PC-3 (cell line): ENCODE measurements around the gene TSTD2. TPM values are rescaled to one million over a fixed set of nuclear protein-coding genes. Genes with fewer than 3 reads are reported as not detected.

Experiments
- ATAC-seq: fragments of 200-7000 bp; cut with Tn5 transposase; 2 replicates; pipeline ENCODE4 v1.9.1; 2020; ENCODE audit warnings: mild to moderate bottlenecking, moderate library complexity
- BruUV-seq: library from RNA; stranded (reverse); fragments of 400-500 nt; replicated peaks from 2 replicates; lab custom pipeline; 2021; lab: Mats Ljungman, UMichigan
- CTCF ChIA-PET: fragments of 300-600 bp; sonication (Branson Sonifier 250); formaldehyde crosslinking; loops from one replicate; lab custom pipeline; 2022; ENCODE audit warnings: antibody characterized with exemption; lab: Charles Lee
- POLR2A ChIA-PET: fragments of 300-600 bp; sonication (Branson Sonifier 250); formaldehyde crosslinking; loops from one replicate; lab custom pipeline; 2022; ENCODE audit warnings: antibody characterized with exemption; ENCODE audit not compliant: unreplicated experiment; lab: Charles Lee
- DNase-seq: peaks from one replicate; pipeline ENCODE4 v3.0.0-alpha.2; 2015
- H2AFZ ChIP-seq: fragments of 300-600 bp; sonication (generic); 2 replicates; pipeline ENCODE4 v1.6.0; 2016; ENCODE audit warnings: antibody characterized with exemption, low read length
- H3F3A ChIP-seq: fragments of 300-600 bp; sonication (generic); one replicate; pipeline ENCODE4 v1.6.0; 2017; ENCODE audit warnings: antibody characterized with exemption, low read length, control low read depth, mild to moderate bottlenecking; ENCODE audit not compliant: unreplicated experiment
- H3K27ac ChIP-seq: fragments of 300-600 bp; sonication (generic); 2 replicates; pipeline ENCODE4 v1.5.1; 2016; ENCODE audit warnings: mild to moderate bottlenecking, low read length
- H3K27me3 ChIP-seq: fragments of 300-600 bp; sonication (generic); 2 replicates; pipeline ENCODE4 v1.6.1; 2016; ENCODE audit warnings: low read length, mixed read lengths
- H3K36me3 ChIP-seq: fragments of 300-600 bp; sonication (generic); 2 replicates; pipeline ENCODE4 v1.6.1; 2016; ENCODE audit warnings: low read depth, mixed run types, low read length, mixed read lengths
- H3K4me1 ChIP-seq: fragments of 300-600 bp; sonication (generic); 2 replicates; pipeline ENCODE4 v1.5.1; 2016; ENCODE audit warnings: low read length; ENCODE audit not compliant: insufficient read depth
- H3K4me2 ChIP-seq: fragments of 300-600 bp; sonication (generic); 2 replicates; pipeline ENCODE4 v1.6.0; 2016; ENCODE audit warnings: low read length
- H3K4me3 ChIP-seq: fragments of 300-600 bp; sonication (generic); 2 replicates; pipeline ENCODE4 v1.5.1; 2016; ENCODE audit warnings: mild to moderate bottlenecking, low read length, mixed read lengths
- H3K79me2 ChIP-seq: fragments of 300-600 bp; sonication (generic); 2 replicates; pipeline ENCODE4 v1.6.1; 2017; ENCODE audit warnings: low read length, mixed read lengths
- H3K9ac ChIP-seq: fragments of 300-600 bp; sonication (generic); 2 replicates; pipeline ENCODE4 v1.6.0; 2016; ENCODE audit warnings: mild to moderate bottlenecking, low read length
- H3K9me2 ChIP-seq: fragments of 300-600 bp; sonication (generic); replicated peaks from 2 replicates; pipeline ENCODE4 v1.6.1; 2016; ENCODE audit warnings: mixed run types, low read length, mixed read lengths
- H3K9me3 ChIP-seq: fragments of 300-600 bp; sonication (generic); 2 replicates; pipeline ENCODE4 v1.6.1; 2016; ENCODE audit warnings: low read length, mixed read lengths
- H4K20me1 ChIP-seq: fragments of 300-600 bp; sonication (generic); 2 replicates; pipeline ENCODE4 v1.6.1; 2016; ENCODE audit warnings: low read length, mixed read lengths
- CTCF ChIP-seq: fragments of 300-600 bp; sonication (generic); conservative IDR thresholded peaks from 2 replicates; pipeline ENCODE4 v1.5.1; 2017; ENCODE audit warnings: antibody characterized with exemption, low read depth, mild to moderate bottlenecking, low read length
- EZH2 ChIP-seq: fragments of 300-600 bp; sonication (generic); IDR thresholded peaks from one replicate; pipeline ENCODE4 v1.6.1; 2017; ENCODE audit warnings: antibody characterized with exemption, mild to moderate bottlenecking, low read length; ENCODE audit not compliant: unreplicated experiment
- EZH2phosphoT487 ChIP-seq: fragments of 300-600 bp; sonication (generic); IDR thresholded peaks from 2 replicates; pipeline ENCODE4 v1.6.1; 2018; ENCODE audit warnings: mild to moderate bottlenecking, antibody characterized with exemption, low read length, borderline replicate concordance
- intact Hi-C: fragments of 100-400 bp; cut with micrococcal nuclease; formaldehyde crosslinking; loops from 2 replicates; pipeline ENCODE4 v1.9.0; 2023
- total RNA-seq: library from RNA; depleted of rRNA; stranded (reverse); fragments of >200 nt; gene quantifications from 2 replicates; pipeline ENCODE4 v1.2.3, GENCODE V29; 2014

Gene TSTD2
- total RNA-seq, 1 experiment from 2014 or later: 11.2 TPM

- Histone ChIP-seq H3K4me1 (no peaks in the 10 kb centered on the region), H3K27ac (no peak overlapping the region), H2AFZ (no peak overlapping the region), H3F3A (no peaks in the 10 kb centered on the region), H3K9ac (no peak overlapping the region), H3K9me2 (no peaks in the 10 kb centered on the region), H3K4me3 (no peak overlapping the region), H3K4me2 (no peak overlapping the region), H3K27me3 (no peaks in the 10 kb centered on the region), H3K36me3 (peaks cover 76% of the 10 kb centered on the region), H4K20me1 (no peaks in the 10 kb centered on the region), H3K9me3 (no peaks in the 10 kb centered on the region), H3K79me2 (no peaks in the 10 kb centered on the region)
- BruUV-seq: no TSS peak
- DNase-seq: no peak
- TF ChIP-seq EZH2phosphoT487: no peak
- TF ChIP-seq EZH2: no peak
- no peak for TF ChIP-seq CTCF
- CTCF ChIA-PET: no interaction called here
- intact Hi-C loops: no loop called here
- POLR2A ChIA-PET: no interaction called here
- ATAC-seq: no peak
Measured at GRCh38 chr9:97670586-97670985, 37.4 kb upstream of the TSTD2 start.

- H3K79me2 ChIP-seq: no peaks in the 10 kb centered on the region
- no TSS peak for BruUV-seq
- H3K36me3 ChIP-seq: peaks cover 65% of the 10 kb centered on the region
- H2AFZ ChIP-seq: no peak overlapping the region
- H3K4me2 ChIP-seq: no peak overlapping the region
- no peaks in the 10 kb centered on the region for H3F3A ChIP-seq
- intact Hi-C loops: no loop called here
- no peaks in the 10 kb centered on the region for H4K20me1 ChIP-seq
- no peak overlapping the region for H3K9ac ChIP-seq
- ChIA-PET POLR2A (no interaction called here), CTCF (no interaction called here)
- no peak for TF ChIP-seq EZH2phosphoT487
- TF ChIP-seq CTCF: no peak
- no peak for TF ChIP-seq EZH2
- DNase-seq: no peak
- H3K27me3 ChIP-seq: no peaks in the 10 kb centered on the region
- no peak for ATAC-seq
- no peaks in the 10 kb centered on the region for H3K9me3 ChIP-seq
- no peaks in the 10 kb centered on the region for H3K9me2 ChIP-seq
- H3K4me3 ChIP-seq: no peak overlapping the region
- no peaks in the 10 kb centered on the region for H3K4me1 ChIP-seq
- no peak overlapping the region for H3K27ac ChIP-seq
Measured at GRCh38 chr9:97668485-97668884, 35.3 kb upstream of the TSTD2 start.

- Histone ChIP-seq H3K36me3 (peaks cover 71% of the 10 kb centered on the region), H3F3A (no peaks in the 10 kb centered on the region), H3K4me3 (no peak overlapping the region), H3K9me2 (no peaks in the 10 kb centered on the region), H4K20me1 (no peaks in the 10 kb centered on the region), H3K9ac (no peak overlapping the region), H3K9me3 (no peaks in the 10 kb centered on the region), H3K27me3 (no peaks in the 10 kb centered on the region), H3K4me1 (no peaks in the 10 kb centered on the region), H3K27ac (no peak overlapping the region), H3K79me2 (no peaks in the 10 kb centered on the region), H2AFZ (no peak overlapping the region), H3K4me2 (no peak overlapping the region)
- ATAC-seq (no peak), DNase-seq (no peak)
- POLR2A ChIA-PET: no interaction called here
- CTCF ChIA-PET: no interaction called here
- intact Hi-C loops: no loop called here
- no TSS peak for BruUV-seq
- TF ChIP-seq EZH2 (no peak), EZH2phosphoT487 (no peak), CTCF (no peak)
Measured at GRCh38 chr9:97666907-97667686, 33.9 kb upstream of the TSTD2 start.
